Nephron (organoid): ENCODE data around the gene CNBD2.

Experiments
- H3K27ac Mint-ChIP-seq, 3 experiments: 2 replicates each; pipeline ENCODE4 v1.8.0; 2020; ENCODE audit warnings: mixed read lengths in 3 of 3, mild to moderate bottlenecking in 2 of 3, moderate library complexity in 1 of 3
- H3K27me3 Mint-ChIP-seq: 2 replicates; pipeline ENCODE4 v1.8.0; 2021; ENCODE audit warnings: low read depth, mild to moderate bottlenecking, moderate library complexity, mixed read lengths
- H3K36me3 Mint-ChIP-seq: 2 replicates; pipeline ENCODE4 v1.8.0; 2020; ENCODE audit warnings: low read depth, mixed read lengths
- H3K4me1 Mint-ChIP-seq: 2 replicates; pipeline ENCODE4 v1.8.0; 2020; ENCODE audit warnings: mixed read lengths
- H3K4me3 Mint-ChIP-seq, 3 experiments: 2 replicates each; pipeline ENCODE4 v1.8.0; 2020; ENCODE audit warnings: mild to moderate bottlenecking in 3 of 3, mixed read lengths in 3 of 3, moderate library complexity in 2 of 3
- H3K9me3 Mint-ChIP-seq: 2 replicates; pipeline ENCODE4 v1.8.0; 2020; ENCODE audit warnings: mixed read lengths
- TF ChIP-seq, protein P1 (sequence below), 3 experiments: fragments of 200-600 bp; sonication (generic); IDR thresholded peaks; one replicate each; pipeline ENCODE4 v1.5.0; 2021; ENCODE audit warnings: antibody characterized with exemption in 3 of 3; ENCODE audit not compliant: unreplicated experiment in 3 of 3

The CNBD2 gene

GRCh38 chr20:35979544-35979943, 11.2 kb downstream of the CNBD2 start:
- peaks cover 4% of the 10 kb centered on the region for H3K27me3 Mint-ChIP-seq
- TF ChIP-seq, protein P1, sequence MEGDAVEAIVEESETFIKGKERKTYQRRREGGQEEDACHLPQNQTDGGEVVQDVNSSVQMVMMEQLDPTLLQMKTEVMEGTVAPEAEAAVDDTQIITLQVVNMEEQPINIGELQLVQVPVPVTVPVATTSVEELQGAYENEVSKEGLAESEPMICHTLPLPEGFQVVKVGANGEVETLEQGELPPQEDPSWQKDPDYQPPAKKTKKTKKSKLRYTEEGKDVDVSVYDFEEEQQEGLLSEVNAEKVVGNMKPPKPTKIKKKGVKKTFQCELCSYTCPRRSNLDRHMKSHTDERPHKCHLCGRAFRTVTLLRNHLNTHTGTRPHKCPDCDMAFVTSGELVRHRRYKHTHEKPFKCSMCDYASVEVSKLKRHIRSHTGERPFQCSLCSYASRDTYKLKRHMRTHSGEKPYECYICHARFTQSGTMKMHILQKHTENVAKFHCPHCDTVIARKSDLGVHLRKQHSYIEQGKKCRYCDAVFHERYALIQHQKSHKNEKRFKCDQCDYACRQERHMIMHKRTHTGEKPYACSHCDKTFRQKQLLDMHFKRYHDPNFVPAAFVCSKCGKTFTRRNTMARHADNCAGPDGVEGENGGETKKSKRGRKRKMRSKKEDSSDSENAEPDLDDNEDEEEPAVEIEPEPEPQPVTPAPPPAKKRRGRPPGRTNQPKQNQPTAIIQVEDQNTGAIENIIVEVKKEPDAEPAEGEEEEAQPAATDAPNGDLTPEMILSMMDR (IDR thresholded peaks at IDR 0.05; ENCODE audit: unreplicated experiment in 3 of 3) = no peak
- peaks cover 7% of the 10 kb centered on the region for H3K4me1 Mint-ChIP-seq
- H3K36me3 Mint-ChIP-seq = no peaks in the 10 kb centered on the region
- no peaks in the 10 kb centered on the region for H3K9me3 Mint-ChIP-seq
- no peak overlapping the region for H3K27ac Mint-ChIP-seq
- H3K4me3 Mint-ChIP-seq = no peak overlapping the region

DNA sequence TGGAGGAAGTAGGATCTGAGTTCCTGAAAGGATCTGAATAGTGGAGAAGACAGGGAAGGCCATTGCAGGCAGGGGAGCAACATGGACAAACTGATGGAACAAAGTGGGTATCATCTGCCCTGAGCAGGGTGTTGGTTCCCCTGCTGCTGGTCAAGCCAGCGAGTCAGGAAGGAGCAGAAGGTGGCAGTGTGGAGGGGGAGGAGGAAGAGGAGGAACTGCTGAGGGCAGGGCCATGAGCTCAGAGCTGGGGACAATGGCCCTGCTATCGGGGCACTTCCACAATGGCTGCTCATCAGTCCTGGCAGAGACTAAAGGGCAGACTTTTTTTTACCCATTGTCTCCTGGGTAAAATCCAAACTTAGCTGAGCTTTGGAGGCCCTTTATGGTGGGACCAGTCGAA, 13.6 kb downstream of the CNBD2 start:
- H3K27me3 Mint-ChIP-seq = peaks cover 9% of the 10 kb centered on the region
- TF ChIP-seq, protein P1 (IDR thresholded peaks at IDR 0.05; ENCODE audit: unreplicated experiment in 3 of 3) = no peak
- no peak overlapping the region for H3K27ac Mint-ChIP-seq
- no peaks in the 10 kb centered on the region for H3K9me3 Mint-ChIP-seq
- H3K4me3 Mint-ChIP-seq = no peak overlapping the region
- no peaks in the 10 kb centered on the region for H3K36me3 Mint-ChIP-seq
- H3K4me1 Mint-ChIP-seq = no peaks in the 10 kb centered on the region

GRCh38 chr20:35984382-35984781, 16.0 kb downstream of the CNBD2 start:
- Mint-ChIP-seq H3K9me3 (no peaks in the 10 kb centered on the region), H3K4me3 (no peak overlapping the region), H3K36me3 (no peaks in the 10 kb centered on the region), H3K27me3 (peaks cover 11% of the 10 kb centered on the region), H3K27ac (no peak overlapping the region), H3K4me1 (no peaks in the 10 kb centered on the region)
- TF ChIP-seq, protein P1 (IDR thresholded peaks at IDR 0.05; ENCODE audit: unreplicated experiment in 3 of 3) = no peak

DNA sequence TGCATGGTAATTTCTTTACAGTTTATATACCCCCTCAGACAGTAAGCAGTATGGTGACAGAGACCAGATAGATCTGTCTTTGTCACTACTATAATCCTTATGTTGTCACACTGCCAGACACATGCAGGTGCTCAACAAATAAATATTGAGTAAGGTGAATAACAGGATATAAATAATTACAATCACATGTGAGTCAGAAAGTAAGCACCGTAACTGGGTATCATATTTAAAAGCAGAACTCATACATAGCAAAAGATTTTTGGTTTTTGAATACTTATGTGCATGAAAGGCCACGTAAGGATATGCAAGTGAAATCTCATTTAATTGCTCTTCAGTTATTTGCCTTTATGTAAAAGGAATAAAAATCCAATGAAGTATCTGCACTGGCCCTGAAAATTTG, 17.4 kb downstream of the CNBD2 start:
- Mint-ChIP-seq H3K27me3 (peaks cover 11% of the 10 kb centered on the region), H3K9me3 (no peaks in the 10 kb centered on the region), H3K4me1 (no peaks in the 10 kb centered on the region), H3K36me3 (no peaks in the 10 kb centered on the region), H3K27ac (no peak overlapping the region), H3K4me3 (no peak overlapping the region)
- TF ChIP-seq, protein P1 (IDR thresholded peaks at IDR 0.05; ENCODE audit: unreplicated experiment in 3 of 3) = no peak

DNA sequence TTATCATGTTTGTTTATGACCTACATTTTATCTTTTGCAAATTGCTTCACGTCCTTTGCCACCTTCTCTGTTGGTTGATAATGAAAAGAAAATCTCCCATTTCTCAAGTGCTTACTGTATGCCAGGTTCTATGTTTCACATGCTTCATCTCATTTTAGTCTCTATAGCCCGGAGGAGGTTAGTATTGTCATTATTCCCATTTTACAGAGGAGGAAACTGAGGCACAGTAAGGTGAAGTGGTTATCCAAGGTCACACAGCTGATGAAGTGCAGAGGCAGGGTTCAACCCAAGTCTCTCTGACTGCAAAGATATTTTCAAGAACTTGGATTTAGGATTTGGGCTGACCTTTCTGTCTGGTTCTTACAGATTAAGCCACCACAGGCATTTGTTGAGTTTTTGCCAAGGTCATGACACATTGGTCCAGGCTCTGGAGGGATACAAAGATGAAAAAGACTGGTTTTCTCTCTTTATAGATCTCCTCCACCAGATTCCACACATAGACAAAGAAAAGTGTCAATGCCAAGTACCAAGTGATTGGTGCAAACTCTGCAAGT, 20.6 kb downstream of the CNBD2 start:
- no peak overlapping the region for H3K4me3 Mint-ChIP-seq
- H3K27me3 Mint-ChIP-seq = peaks cover 10% of the 10 kb centered on the region
- H3K4me1 Mint-ChIP-seq = peaks cover 6% of the 10 kb centered on the region
- no peak overlapping the region for H3K27ac Mint-ChIP-seq
- no peaks in the 10 kb centered on the region for H3K36me3 Mint-ChIP-seq
- H3K9me3 Mint-ChIP-seq = no peaks in the 10 kb centered on the region
- TF ChIP-seq, protein P1 (IDR thresholded peaks at IDR 0.05; ENCODE audit: unreplicated experiment in 3 of 3) = no peak

- H3K27ac Mint-ChIP-seq = no peak overlapping the region
- TF ChIP-seq, protein P1 (IDR thresholded peaks at IDR 0.05; ENCODE audit: unreplicated experiment in 3 of 3) = peak; percentile 50 to 60 (median 59)
- no peaks in the 10 kb centered on the region for H3K9me3 Mint-ChIP-seq
- H3K4me3 Mint-ChIP-seq = no peak overlapping the region
- peaks cover 10% of the 10 kb centered on the region for H3K27me3 Mint-ChIP-seq
- H3K36me3 Mint-ChIP-seq = no peaks in the 10 kb centered on the region
- peaks cover 6% of the 10 kb centered on the region for H3K4me1 Mint-ChIP-seq
These were observed 22.9 kb downstream of the CNBD2 start for GRCh38 chr20:35991142-35991771.
